Sciatic nerve (tissue), 2 donors: Measurements from ENCODE around the gene WWOX. TPM values are rescaled to one million over a fixed set of nuclear protein-coding genes. Genes with fewer than 3 reads are reported as not detected.

Experiments
- ATAC-seq: fragments of 200-7000 bp; cut with Tn5 transposase; one replicate; pipeline ENCODE4 v1.9.1; 2020; ENCODE audit warnings: mild to moderate bottlenecking, moderate library complexity
- DNase-seq: peaks from one replicate; pipeline ENCODE4 v3.0.0-alpha.2; 2020; ENCODE audit warnings: low spot score
- intact Hi-C: fragments of 100-400 bp; cut with DNase I; formaldehyde crosslinking; loops from one replicate; pipeline ENCODE4 v1.14.2; 2022
- total RNA-seq: library from RNA; stranded (reverse); fragmentation: NEBNext Ultra II Directional; extraction: Animal tissue kit (Norgen Biotek cat#: 25700); gene quantifications from one replicate; pipeline ENCODE4 v1.2.1, GENCODE V29; 2021
- donor health status: DM: no; HTN: no; CAD: no.
- donor health status: DM: no; HTN: no; CAD: no.

Gene WWOX
- total RNA-seq, 1 donor from 2014 or later, result 30.7 TPM

- ATAC-seq (no peak), DNase-seq (no peak)
- intact Hi-C loops, result no loop called here
Observed at GRCh38 chr16:78659668-78660217, 560.3 kb downstream of the WWOX start.

- DNase-seq (no peak), ATAC-seq (no peak)
- intact Hi-C loops, result no loop called here
Observed at GRCh38 chr16:78660795-78661194, 561.3 kb downstream of the WWOX start.

GRCh38 chr16:78663690-78664089 is 564.2 kb downstream of the WWOX start:
- intact Hi-C loops, result no loop called here
- ATAC-seq (no peak), DNase-seq (no peak)

- ATAC-seq (no peak), DNase-seq (no peak)
- intact Hi-C loops, result no loop called here
Observed at GRCh38 chr16:78664811-78665772, 565.6 kb downstream of the WWOX start.

- DNase-seq (no peak), ATAC-seq (no peak)
- intact Hi-C loops, result no loop called here
Observed at GRCh38 chr16:78666318-78666717, 566.9 kb downstream of the WWOX start.

- DNase-seq (no peak), ATAC-seq (no peak)
- intact Hi-C loops, result no loop called here
Observed at GRCh38 chr16:78667675-78668074, 568.2 kb downstream of the WWOX start.

- DNase-seq, result no peak
- intact Hi-C loops, result no loop called here
- no peak for ATAC-seq
Observed at GRCh38 chr16:78668393-78668792, 568.9 kb downstream of the WWOX start.

GRCh38 chr16:78669994-78670393 is 570.5 kb downstream of the WWOX start:
- ATAC-seq (peak; percentile 28), DNase-seq (peak; percentile 66)
- intact Hi-C loops, result no loop called here

- ATAC-seq (peak; percentile 55), DNase-seq (no peak)
- intact Hi-C loops, result no loop called here
Observed at GRCh38 chr16:78672779-78673556, 573.5 kb downstream of the WWOX start.

GRCh38 chr16:78673884-78674283 is 574.4 kb downstream of the WWOX start:
- ATAC-seq, result peak; percentile 95
- intact Hi-C loops, result no loop called here
- DNase-seq, result no peak

- ATAC-seq, result no peak
- intact Hi-C loops, result no loop called here
- no peak for DNase-seq
Observed at GRCh38 chr16:78675312-78675711, 575.9 kb downstream of the WWOX start.

GRCh38 chr16:78675951-78676792 is 576.7 kb downstream of the WWOX start:
- no peak for ATAC-seq
- DNase-seq, result no peak
- intact Hi-C loops, result no loop called here

GRCh38 chr16:78677181-78677731 is 577.8 kb downstream of the WWOX start:
- ATAC-seq (no peak), DNase-seq (no peak)
- intact Hi-C loops, result no loop called here

GRCh38 chr16:78679546-78679945 is 580.1 kb downstream of the WWOX start:
- ATAC-seq (no peak), DNase-seq (no peak)
- intact Hi-C loops, result no loop called here

- intact Hi-C loops, result no loop called here
- no peak for DNase-seq
- ATAC-seq, result no peak
Observed at GRCh38 chr16:78681743-78682142, 582.3 kb downstream of the WWOX start.

- ATAC-seq (peak; percentile 77), DNase-seq (no peak)
- intact Hi-C loops, result no loop called here
Observed at GRCh38 chr16:78684030-78684611, 584.7 kb downstream of the WWOX start.

GRCh38 chr16:78684655-78685375 is 585.4 kb downstream of the WWOX start:
- intact Hi-C loops, result no loop called here
- DNase-seq, result no peak
- peak; percentile 96 for ATAC-seq

GRCh38 chr16:78686601-78687000 is 587.1 kb downstream of the WWOX start:
- intact Hi-C loops, result no loop called here
- ATAC-seq (no peak), DNase-seq (no peak)
